ENCODE measurements around the gene CROCC2. TPM values are rescaled to one million over a fixed set of nuclear protein-coding genes. Genes with fewer than 3 reads are reported as not detected.

The CROCC2 gene
- total RNA-seq, 1 donor from 2014 or later, result 2.9 TPM

- TF ChIP-seq CTCF (IDR thresholded peaks at IDR 0.05), result no peak
- no peaks in the 10 kb centered on the region for H3K27me3 ChIP-seq
- no peak for DNase-seq (ENCODE audit: low spot score in 2 of 2)
- no peak overlapping the region for H3K4me3 ChIP-seq
- H3K4me1 ChIP-seq, result peaks cover 43 to 77% of the 10 kb centered on the region in 2 donors
- no peaks in the 10 kb centered on the region for H3K36me3 ChIP-seq
- H3K9me3 ChIP-seq, result no peaks in the 10 kb centered on the region
- intact Hi-C loops (cut with DNase I), result loop anchor here (5.0 to 10.0 kb wide), 6 partner anchors 73 to 1175 kb away; partner anchors contain the start of genes DTYMK, DUSP28, HDLBP and RNPEPL1
- H3K27ac ChIP-seq, result peak overlapping the region; percentile 43 to 92
These were observed 84.1 kb downstream of the CROCC2 start for GRCh38 chr2:240990266-240990529.

- peaks cover 48 to 83% of the 10 kb centered on the region in 2 donors for H3K4me1 ChIP-seq
- no peaks in the 10 kb centered on the region for H3K9me3 ChIP-seq
- no peak overlapping the region for H3K4me3 ChIP-seq
- H3K27ac ChIP-seq, result peak overlapping the region; percentile 89 to 92
- H3K36me3 ChIP-seq, result no peaks in the 10 kb centered on the region
- TF ChIP-seq CTCF (IDR thresholded peaks at IDR 0.05), result no peak
- intact Hi-C loops (cut with DNase I), result loop anchor here (5.0 to 10.0 kb wide), 6 partner anchors 74 to 1176 kb away; partner anchors contain the start of genes DTYMK, DUSP28, HDLBP and RNPEPL1
- DNase-seq (ENCODE audit: low spot score in 2 of 2), result peak in 1 of 2 donors; percentile 62
- no peaks in the 10 kb centered on the region for H3K27me3 ChIP-seq
These were observed 84.7 kb downstream of the CROCC2 start for GRCh38 chr2:240990726-240991377.

GRCh38 chr2:240991378-240992263 is 85.5 kb downstream of the CROCC2 start:
- no peaks in the 10 kb centered on the region for H3K36me3 ChIP-seq
- no peak for TF ChIP-seq CTCF (IDR thresholded peaks at IDR 0.05)
- DNase-seq (ENCODE audit: low spot score in 2 of 2), result peak; percentile 95 to 99
- peaks cover 54 to 84% of the 10 kb centered on the region in 2 donors for H3K4me1 ChIP-seq
- H3K27me3 ChIP-seq, result no peaks in the 10 kb centered on the region
- H3K27ac ChIP-seq, result peak overlapping the region; percentile 92 to 93
- no peaks in the 10 kb centered on the region for H3K9me3 ChIP-seq
- peak overlapping the region in 1 of 2 donors; percentile 26 for H3K4me3 ChIP-seq
- intact Hi-C loops (cut with DNase I), result loop anchor here (5.0 to 10.0 kb wide), 6 partner anchors 74 to 1177 kb away; partner anchors contain the start of genes DTYMK, DUSP28, HDLBP and RNPEPL1

GRCh38 chr2:240992572-240993291 is 86.6 kb downstream of the CROCC2 start:
- TF ChIP-seq CTCF (IDR thresholded peaks at IDR 0.05), result no peak
- peak overlapping the region; percentile 92 to 93 for H3K27ac ChIP-seq
- H3K4me1 ChIP-seq, result peaks cover 52 to 83% of the 10 kb centered on the region in 2 donors
- H3K4me3 ChIP-seq, result no peak overlapping the region
- intact Hi-C loops (cut with DNase I), result loop anchor here (5.0 to 10.0 kb wide), 6 partner anchors 75 to 1178 kb away; partner anchors contain the start of genes DTYMK, DUSP28, HDLBP and RNPEPL1
- no peaks in the 10 kb centered on the region for H3K27me3 ChIP-seq
- H3K9me3 ChIP-seq, result no peaks in the 10 kb centered on the region
- no peaks in the 10 kb centered on the region for H3K36me3 ChIP-seq
- DNase-seq (ENCODE audit: low spot score in 2 of 2), result peak in 1 of 2 donors; percentile 60

- H3K36me3 ChIP-seq, result no peaks in the 10 kb centered on the region
- no peaks in the 10 kb centered on the region for H3K9me3 ChIP-seq
- H3K4me1 ChIP-seq, result peaks cover 49 to 77% of the 10 kb centered on the region in 2 donors
- H3K27ac ChIP-seq, result peak overlapping the region; percentile 92 to 93
- H3K4me3 ChIP-seq, result no peak overlapping the region
- TF ChIP-seq CTCF (IDR thresholded peaks at IDR 0.05), result no peak
- intact Hi-C loops (cut with DNase I), result loop anchor here (5.0 to 10.0 kb wide), 6 partner anchors 76 to 1179 kb away; partner anchors contain the start of genes DTYMK, DUSP28, HDLBP and RNPEPL1
- DNase-seq (ENCODE audit: low spot score in 2 of 2), result peak in 1 of 2 donors; percentile 63
- no peaks in the 10 kb centered on the region for H3K27me3 ChIP-seq
These were observed 87.5 kb downstream of the CROCC2 start for GRCh38 chr2:240993446-240994170.

Measured in ascending aorta (tissue), 2 donors.